Dedifferentiated amniotic fluid mesenchymal stem cell (primary cell): Measurements from ENCODE around the gene EGR2.
"Not testable (repeated sequence)": the region's sequence is repeated elsewhere in the genome, so short reads cannot be mapped to it uniquely, and the experiment has no call there.

Source experiments
- DNase-seq: peaks from one replicate; pipeline ENCODE4 v3.0.0-alpha.2; 2016; ENCODE audit errors: extremely low spot score

The EGR2 gene

DNA sequence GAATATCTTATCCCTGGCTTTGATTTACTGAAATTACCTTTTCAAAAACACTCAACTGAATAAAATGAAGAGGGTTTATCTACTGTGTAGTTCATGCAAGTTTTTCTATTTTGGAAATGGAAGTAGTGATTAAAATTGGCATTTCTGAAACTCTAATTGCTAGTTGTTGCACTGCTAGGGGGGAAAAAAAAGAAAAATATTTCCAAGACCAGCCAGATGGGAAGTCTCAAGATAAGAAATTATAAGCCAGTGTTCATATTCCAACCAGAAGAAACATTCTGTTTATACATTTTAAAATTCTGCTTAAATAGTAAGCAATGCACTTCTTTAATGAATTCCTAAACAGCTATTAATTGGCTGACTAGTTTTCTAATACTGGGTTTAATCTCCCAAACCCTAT lies 21.1 kb downstream of the EGR2 start:
- DNase-seq = no peak

GRCh38 chr10:62794306-62794705 lies 21.9 kb downstream of the EGR2 start:
- peak; percentile 57 for DNase-seq

DNA sequence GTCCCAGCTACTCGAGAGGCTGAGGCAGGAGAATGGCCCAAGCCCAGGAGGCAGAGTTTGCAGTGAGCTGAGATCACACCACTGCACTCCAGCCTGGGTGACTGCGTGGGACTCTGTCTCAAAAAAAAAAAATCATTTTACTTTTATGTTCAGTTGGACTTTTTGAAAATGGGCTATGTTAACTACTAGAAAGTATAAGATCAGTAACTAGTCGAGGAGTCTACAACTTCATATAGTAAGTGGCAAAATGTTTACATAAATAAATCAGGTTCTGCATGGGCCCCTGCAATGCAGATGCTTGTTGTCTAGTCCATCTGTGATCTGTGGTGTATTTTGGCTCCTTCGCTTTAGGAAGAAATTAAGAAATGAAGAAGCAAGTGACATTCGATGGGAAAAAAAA lies 23.9 kb downstream of the EGR2 start:
- DNase-seq = no peak

DNA sequence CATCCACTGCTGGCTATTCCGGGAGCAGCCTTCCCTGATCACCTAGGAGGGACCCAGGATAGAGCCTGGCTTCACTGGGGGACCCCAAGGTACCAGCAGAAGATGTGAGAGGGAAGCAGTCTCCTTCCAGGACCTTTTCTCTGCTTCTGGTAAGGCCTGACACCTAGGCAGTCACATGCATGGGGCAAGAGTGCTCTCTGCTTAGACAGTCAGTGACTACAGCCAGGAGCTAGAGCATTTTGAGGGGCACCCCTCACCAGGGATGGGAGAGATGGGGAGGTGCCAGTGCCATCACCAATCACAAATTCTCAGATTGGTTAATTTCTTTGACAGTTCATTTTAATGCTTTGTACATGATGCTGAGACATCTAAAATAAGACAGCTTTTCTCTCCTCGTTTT lies 25.6 kb downstream of the EGR2 start:
- no peak for DNase-seq

DNA sequence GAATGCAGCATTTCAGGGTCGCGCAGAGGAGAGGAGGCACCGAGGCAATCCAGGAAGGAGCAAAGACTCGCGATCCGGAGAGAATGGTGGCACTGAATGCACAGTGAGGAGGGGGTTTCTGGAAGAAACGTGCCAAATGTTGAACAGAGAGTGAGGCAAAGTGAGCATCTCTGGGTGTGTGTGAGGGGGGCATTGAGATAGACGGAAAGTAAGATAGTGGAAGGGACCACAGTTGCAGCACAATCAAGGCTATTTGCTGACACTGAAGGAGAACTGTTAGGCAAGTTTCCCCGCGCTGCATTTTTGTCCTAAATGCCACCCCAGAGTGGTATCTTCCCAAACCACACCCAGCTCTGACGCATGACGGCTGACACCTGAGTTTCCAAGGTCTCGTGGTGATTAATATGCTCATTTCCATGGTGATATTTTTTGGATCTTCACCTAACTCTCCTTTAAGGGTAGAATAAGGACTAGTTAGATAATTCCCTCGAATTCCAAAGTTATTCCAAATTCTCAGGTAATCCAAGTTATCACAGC lies 26.1 kb downstream of the EGR2 start:
- DNase-seq = no peak

DNA sequence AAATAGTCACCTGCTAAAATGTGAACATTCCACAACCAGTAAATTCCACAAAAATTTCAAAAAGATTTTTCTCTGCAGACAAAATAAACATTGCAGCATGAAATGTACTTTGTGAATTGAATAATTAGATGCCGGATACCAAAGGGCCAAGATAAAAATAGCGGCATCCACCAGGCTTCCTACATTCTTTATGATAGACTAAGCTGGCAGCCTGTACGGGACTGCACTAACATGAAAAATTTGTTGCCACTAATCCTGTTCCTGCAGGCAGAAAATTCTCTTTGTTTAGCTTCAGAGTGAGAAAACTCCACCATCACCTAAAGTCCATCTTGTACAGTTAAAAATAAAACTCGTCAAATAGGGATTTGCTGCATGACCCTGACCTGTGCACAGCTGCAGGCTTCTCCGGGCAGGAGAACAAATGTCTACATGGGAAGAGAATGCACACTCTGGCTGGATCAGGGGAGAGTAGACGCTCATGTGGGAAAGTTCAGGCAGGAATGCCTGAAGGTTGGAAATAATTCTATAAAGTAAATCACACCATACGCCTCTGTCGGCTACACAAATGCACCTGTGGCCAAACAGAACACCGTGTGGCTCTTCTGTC lies 27.2 kb downstream of the EGR2 start:
- DNase-seq = peak; percentile 54

DNA sequence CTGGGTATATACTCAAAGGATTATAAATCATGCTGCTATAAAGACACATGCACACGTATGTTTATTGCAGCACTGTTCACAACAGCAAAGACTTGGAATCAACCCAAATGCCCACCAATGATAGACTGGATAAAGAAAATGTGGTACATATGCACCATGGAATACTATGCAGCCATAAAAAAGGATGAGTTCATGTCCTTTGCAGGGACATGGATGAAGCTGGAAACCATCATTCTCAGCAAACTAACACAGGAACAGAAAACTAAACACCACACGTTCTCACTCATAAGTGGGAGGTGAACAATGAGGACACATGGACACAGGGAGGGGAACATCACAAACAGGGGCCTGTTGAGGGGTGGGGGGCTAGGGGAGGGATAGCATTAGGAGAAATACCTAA lies 27.9 kb downstream of the EGR2 start:
- not testable (repeated sequence) for DNase-seq

GRCh38 chr10:62784537-62784936 lies 31.6 kb downstream of the EGR2 start:
- not testable (repeated sequence) for DNase-seq

DNA sequence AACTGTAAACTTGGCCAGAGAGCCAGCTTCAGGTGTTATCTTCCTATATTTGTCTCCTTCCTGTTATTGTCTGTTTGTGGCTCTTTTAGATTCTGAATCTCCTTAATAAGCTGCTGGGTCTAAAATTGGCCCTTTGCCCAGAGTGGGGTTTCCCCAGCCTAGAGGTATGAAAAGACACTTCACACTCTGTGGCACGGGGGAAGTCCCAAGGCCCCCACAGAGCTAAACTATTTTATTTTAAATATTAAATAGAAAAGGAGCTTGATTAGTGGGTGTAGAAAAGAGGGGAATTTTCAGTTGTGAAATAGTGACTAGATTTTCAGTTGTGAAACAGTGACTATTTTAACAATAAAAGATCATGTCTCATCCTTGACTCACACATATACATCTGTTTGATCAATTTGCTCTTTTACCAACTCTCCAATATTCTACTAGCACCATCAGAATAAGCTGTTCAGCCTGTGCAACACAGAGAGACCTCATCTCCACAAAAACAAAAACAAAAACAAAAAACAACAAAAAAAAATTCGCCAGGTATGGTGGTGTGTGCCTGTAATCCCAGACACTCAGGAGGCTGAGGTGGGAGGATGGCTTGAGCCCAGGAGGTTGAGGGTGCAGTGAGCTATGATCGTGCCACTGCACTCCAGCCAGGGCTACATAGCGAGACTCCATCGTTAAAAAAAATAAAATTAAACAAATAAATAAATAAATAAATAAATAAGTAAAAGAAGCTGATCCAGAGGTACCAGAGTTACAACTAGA lies 36.5 kb downstream of the EGR2 start:
- DNase-seq = no peak

GRCh38 chr10:62778125-62778524 lies 38.0 kb downstream of the EGR2 start:
- no peak for DNase-seq

DNA sequence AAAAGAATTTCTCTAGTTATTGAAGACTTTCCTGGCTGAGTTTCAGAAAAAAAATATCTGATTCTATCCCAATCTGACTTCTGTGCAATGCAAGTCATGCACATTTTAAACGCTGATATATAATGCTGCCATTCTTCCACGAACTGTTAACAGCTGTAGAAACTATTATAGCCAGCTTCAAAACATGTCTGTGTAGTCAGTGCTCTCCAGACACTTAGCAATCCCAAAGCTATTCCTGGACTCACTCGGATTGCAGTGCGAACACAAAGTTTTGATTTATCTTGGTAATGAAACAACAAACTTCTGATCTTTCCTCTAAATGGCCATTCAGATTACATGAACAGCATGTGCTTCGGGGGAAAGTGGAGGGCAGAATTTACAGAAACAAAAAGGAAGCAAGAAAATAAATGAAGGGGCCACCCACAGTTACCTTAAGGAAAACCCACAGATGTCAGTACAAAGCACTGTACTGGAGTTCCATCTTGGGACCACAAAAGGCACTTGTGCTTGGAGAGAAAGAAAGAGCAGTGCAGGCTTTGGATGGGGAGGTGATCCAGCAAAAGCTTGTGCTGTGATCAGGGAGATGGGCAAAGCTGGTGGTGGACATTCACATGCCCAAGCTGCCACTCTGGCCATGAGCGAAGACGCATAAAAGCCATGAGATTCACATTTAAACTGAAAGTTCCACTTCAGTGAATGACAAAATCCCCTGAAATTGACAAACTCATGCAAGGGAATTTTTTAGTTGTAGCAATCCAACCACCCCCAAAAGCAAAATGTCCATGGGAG lies 43.8 kb downstream of the EGR2 start:
- DNase-seq = no peak

GRCh38 chr10:62769574-62770242 lies 46.5 kb downstream of the EGR2 start:
- DNase-seq = no peak

GRCh38 chr10:62766386-62766785 lies 49.8 kb downstream of the EGR2 start:
- no peak for DNase-seq

DNA sequence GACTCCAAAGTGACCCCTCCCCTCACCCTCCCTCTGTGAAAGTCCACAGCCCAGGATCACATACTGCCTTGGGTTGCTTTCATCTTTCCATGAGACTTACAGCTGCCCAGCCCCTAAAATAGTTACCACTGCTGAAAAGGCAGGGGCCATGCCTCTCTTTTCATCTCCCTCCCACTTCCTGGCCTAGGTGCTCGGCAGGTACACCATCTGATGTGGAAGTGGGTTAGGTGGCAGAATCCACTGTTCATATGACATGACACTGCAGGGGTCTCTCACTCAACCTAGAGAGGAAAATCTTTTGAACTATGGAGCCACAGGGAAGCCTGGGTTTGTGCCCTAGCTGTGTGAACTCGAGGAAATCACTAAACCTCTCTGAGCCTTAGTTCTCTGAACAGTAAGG lies 50.4 kb downstream of the EGR2 start:
- DNase-seq = no peak

- no peak for DNase-seq
These were observed 52.2 kb downstream of the EGR2 start for GRCh38 chr10:62764011-62764410.

- DNase-seq = no peak
These were observed 53.0 kb downstream of the EGR2 start for GRCh38 chr10:62763155-62763554.
